HT1080 (cell line): ENCODE results near the gene DPF3. TPM values are rescaled to one million over a fixed set of nuclear protein-coding genes. Genes with fewer than 3 reads are reported as not detected.

Experiments
- DNase-seq: peaks from one replicate; pipeline ENCODE4 v3.0.0-alpha.2; 2015; ENCODE audit warnings: low read depth
- total RNA-seq: library from RNA; depleted of rRNA; stranded (reverse); fragments of >200 nt; shearing (Covaris generic); gene quantifications from 2 replicates; pipeline ENCODE4 v1.2.3, GENCODE V29; 2014

The DPF3 gene
- total RNA-seq, 1 experiment from 2014 or later = 2.2 TPM

- peak; percentile 75 for DNase-seq
These were observed 11.1 kb upstream of the DPF3 start for GRCh38 chr14:72904840-72905561.

- no peak for DNase-seq
These were observed 10.3 kb upstream of the DPF3 start for GRCh38 chr14:72904218-72904617.

GRCh38 chr14:72903716-72904115, 9.8 kb upstream of the DPF3 start:
- DNase-seq = no peak

GRCh38 chr14:72902801-72903530, 9.1 kb upstream of the DPF3 start:
- no peak for DNase-seq

GRCh38 chr14:72901361-72901760, 7.5 kb upstream of the DPF3 start:
- no peak for DNase-seq

- no peak for DNase-seq
These were observed 4.5 kb upstream of the DPF3 start for GRCh38 chr14:72898448-72898847.

- DNase-seq = peak; percentile 32
These were observed 900 bp upstream of the DPF3 start for GRCh38 chr14:72894623-72895378.

- no peak for DNase-seq
These were observed 372 bp upstream of the DPF3 start for GRCh38 chr14:72894323-72894622.

- no peak for DNase-seq
These were observed 844 bp downstream of the DPF3 start for GRCh38 chr14:72892879-72893635.

- DNase-seq = peak; percentile 30
These were observed 1.6 kb downstream of the DPF3 start for GRCh38 chr14:72892103-72892878.

GRCh38 chr14:72891666-72892102, 2.2 kb downstream of the DPF3 start:
- no peak for DNase-seq

GRCh38 chr14:72889366-72889765, 4.5 kb downstream of the DPF3 start:
- no peak for DNase-seq

GRCh38 chr14:72888636-72889201, 5.2 kb downstream of the DPF3 start:
- DNase-seq = no peak

- no peak for DNase-seq
These were observed 5.7 kb downstream of the DPF3 start for GRCh38 chr14:72888192-72888591.

GRCh38 chr14:72887514-72887913, 6.4 kb downstream of the DPF3 start:
- DNase-seq = no peak

- DNase-seq = no peak
These were observed 9.5 kb downstream of the DPF3 start for GRCh38 chr14:72884386-72884785.

- peak; percentile 58 for DNase-seq
These were observed 9.9 kb downstream of the DPF3 start for GRCh38 chr14:72883961-72884360.

- no peak for DNase-seq
These were observed 10.8 kb downstream of the DPF3 start for GRCh38 chr14:72883109-72883508.

- no peak for DNase-seq
These were observed 11.4 kb downstream of the DPF3 start for GRCh38 chr14:72882463-72882862.

- DNase-seq = no peak
These were observed 11.9 kb downstream of the DPF3 start for GRCh38 chr14:72882047-72882446.
